Endothelial cell of umbilical vein (primary cell): ENCODE measurements around the gene USP4.

Experiments
- EZH2 ChIP-seq: IDR thresholded peaks from 2 replicates; pipeline ENCODE4 v1.6.1; 2012; ENCODE audit warnings: borderline replicate concordance, low read depth, mild to moderate bottlenecking, moderate library complexity, low read length, inconsistent platforms; ENCODE audit not compliant: severe bottlenecking
- POLR2AphosphoS5 ChIP-seq: IDR thresholded peaks from 2 replicates; pipeline ENCODE4 v1.6.1; 2012; ENCODE audit warnings: low read depth, mild to moderate bottlenecking, control low read depth, low read length, moderate library complexity; ENCODE audit not compliant: insufficient read depth
- TF ChIP-seq, protein P1 (sequence below), 2 donors: IDR thresholded peaks; 1 replicate in 1 of 2; 2 replicates in 1 of 2; pipeline ENCODE4 v1.5.1; 2011; ENCODE audit warnings: low read length in 2 of 2, mild to moderate bottlenecking in 2 of 2, moderate library complexity in 2 of 2, control low read depth in 1 of 2, inconsistent platforms in 1 of 2, low read depth in 1 of 2; ENCODE audit not compliant: insufficient read depth in 1 of 2; ENCODE audit errors: extremely low read depth in 1 of 2
- TF ChIP-seq, protein P2 (sequence below): IDR thresholded peaks from 2 replicates; pipeline ENCODE4 v1.6.1; 2011; ENCODE audit not compliant: insufficient read depth, insufficient read length

DNA sequence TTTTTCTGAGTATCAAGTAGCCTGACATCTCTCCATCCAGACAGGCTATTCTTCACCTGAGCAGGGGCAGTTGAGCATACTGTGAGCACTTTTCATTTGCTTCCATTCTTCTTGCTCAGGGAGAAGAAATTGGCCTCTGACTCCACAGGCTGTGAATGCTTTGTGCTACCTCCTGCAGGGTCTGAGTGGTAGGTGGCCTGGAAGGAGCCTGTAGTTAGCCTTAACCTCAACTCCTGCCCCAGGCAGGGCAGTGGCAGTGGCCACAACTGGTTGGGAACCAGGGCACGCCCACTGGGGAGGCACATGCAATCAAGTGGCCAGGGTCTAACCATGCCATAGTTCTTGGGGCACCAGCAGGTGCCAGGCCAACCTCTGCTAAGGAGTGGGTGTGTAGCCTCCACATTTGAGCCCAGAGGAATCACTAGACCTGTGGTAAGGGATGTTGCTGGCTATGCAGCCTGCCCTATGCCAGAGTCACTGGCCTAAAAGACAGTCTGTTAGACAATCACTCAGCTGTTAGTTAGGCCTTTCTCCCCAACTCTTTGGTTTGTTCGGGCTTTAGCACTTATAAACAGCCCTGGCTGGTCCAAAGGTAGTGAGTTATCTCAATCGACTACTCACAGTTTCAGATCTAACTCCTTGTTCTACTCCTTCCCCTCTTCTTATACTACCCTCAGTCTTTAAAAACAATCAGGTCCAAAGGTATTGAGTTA, 70.3 kb downstream of the USP4 start:
- TF ChIP-seq, protein P1, sequence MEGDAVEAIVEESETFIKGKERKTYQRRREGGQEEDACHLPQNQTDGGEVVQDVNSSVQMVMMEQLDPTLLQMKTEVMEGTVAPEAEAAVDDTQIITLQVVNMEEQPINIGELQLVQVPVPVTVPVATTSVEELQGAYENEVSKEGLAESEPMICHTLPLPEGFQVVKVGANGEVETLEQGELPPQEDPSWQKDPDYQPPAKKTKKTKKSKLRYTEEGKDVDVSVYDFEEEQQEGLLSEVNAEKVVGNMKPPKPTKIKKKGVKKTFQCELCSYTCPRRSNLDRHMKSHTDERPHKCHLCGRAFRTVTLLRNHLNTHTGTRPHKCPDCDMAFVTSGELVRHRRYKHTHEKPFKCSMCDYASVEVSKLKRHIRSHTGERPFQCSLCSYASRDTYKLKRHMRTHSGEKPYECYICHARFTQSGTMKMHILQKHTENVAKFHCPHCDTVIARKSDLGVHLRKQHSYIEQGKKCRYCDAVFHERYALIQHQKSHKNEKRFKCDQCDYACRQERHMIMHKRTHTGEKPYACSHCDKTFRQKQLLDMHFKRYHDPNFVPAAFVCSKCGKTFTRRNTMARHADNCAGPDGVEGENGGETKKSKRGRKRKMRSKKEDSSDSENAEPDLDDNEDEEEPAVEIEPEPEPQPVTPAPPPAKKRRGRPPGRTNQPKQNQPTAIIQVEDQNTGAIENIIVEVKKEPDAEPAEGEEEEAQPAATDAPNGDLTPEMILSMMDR (IDR thresholded peaks at IDR 0.05; ENCODE audit: extremely low read depth in 1 of 2, insufficient read depth in 1 of 2, low read depth in 1 of 2, low read length in 2 of 2) = no peak
- TF ChIP-seq POLR2AphosphoS5 (no peak), EZH2 (no peak)
- TF ChIP-seq, protein P2, sequence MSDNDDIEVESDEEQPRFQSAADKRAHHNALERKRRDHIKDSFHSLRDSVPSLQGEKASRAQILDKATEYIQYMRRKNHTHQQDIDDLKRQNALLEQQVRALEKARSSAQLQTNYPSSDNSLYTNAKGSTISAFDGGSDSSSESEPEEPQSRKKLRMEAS = no peak
